GM13977 (cell line): ENCODE results near the gene SLBP.

ENCODE experiments used
- DNase-seq: peaks from one replicate; pipeline ENCODE4 v3.0.0; 2012; ENCODE audit warnings: low spot score
- in situ Hi-C: fragments of 300-500 bp; cut with MboI; formaldehyde crosslinking; loops from one replicate; pipeline ENCODE4 v1.12.0; 2022; ENCODE audit warnings: low sequenced_read_pairs, low pct_unique_long_range_greater_than_20kb, mixed read lengths, inconsistent platforms; ENCODE audit not compliant: unreplicated experiment
- TF ChIP-seq, protein P1 (sequence below): IDR thresholded peaks from 2 replicates; pipeline ENCODE4 v1.5.1; 2012; ENCODE audit warnings: mild to moderate bottlenecking, control low read depth; ENCODE audit not compliant: insufficient read depth; ENCODE audit errors: extremely low read depth, missing control alignments

SLBP gene

GRCh38 chr4:1749370-1749769, 37.3 kb upstream of the SLBP start:
- in situ Hi-C loops, result loop anchor here (25.0 kb wide), 1 partner anchor 438 kb away; no protein-coding TSS in a partner anchor
- no peak for DNase-seq
- TF ChIP-seq, protein P1, sequence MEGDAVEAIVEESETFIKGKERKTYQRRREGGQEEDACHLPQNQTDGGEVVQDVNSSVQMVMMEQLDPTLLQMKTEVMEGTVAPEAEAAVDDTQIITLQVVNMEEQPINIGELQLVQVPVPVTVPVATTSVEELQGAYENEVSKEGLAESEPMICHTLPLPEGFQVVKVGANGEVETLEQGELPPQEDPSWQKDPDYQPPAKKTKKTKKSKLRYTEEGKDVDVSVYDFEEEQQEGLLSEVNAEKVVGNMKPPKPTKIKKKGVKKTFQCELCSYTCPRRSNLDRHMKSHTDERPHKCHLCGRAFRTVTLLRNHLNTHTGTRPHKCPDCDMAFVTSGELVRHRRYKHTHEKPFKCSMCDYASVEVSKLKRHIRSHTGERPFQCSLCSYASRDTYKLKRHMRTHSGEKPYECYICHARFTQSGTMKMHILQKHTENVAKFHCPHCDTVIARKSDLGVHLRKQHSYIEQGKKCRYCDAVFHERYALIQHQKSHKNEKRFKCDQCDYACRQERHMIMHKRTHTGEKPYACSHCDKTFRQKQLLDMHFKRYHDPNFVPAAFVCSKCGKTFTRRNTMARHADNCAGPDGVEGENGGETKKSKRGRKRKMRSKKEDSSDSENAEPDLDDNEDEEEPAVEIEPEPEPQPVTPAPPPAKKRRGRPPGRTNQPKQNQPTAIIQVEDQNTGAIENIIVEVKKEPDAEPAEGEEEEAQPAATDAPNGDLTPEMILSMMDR, result no peak

DNA sequence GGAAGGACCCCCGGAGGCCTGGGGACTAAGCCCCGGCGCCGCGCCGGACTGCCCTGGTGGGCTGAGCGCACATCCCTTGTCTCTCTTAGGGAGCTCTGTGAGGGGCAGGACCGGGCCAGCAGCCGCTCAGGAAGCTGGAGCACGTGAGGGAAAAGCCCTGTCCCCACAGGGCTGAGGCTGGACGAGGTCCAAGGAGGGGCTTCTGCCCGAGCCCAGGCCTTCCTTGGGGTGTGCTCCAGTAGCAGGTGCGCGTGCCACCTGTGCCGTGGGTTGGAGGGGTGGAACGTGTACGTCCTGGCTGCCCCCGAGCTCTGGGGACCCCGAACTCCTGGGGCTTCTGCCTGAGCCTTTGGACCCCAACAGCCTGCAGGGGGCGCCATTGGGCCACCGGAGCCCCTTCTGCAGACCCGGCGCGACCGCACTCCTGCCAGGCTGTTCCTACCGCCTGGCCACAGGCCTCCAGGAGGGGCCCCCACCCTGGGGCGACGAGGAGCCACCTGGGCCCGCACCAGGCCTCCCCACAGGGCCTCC, 36.4 kb upstream of the SLBP start:
- in situ Hi-C loops, result loop anchor here (25.0 kb wide), 1 partner anchor 439 kb away; no protein-coding TSS in a partner anchor
- peak; percentile 96 for DNase-seq

GRCh38 chr4:1747603-1747967, 35.5 kb upstream of the SLBP start:
- in situ Hi-C loops, result loop anchor here (25.0 kb wide), 1 partner anchor 440 kb away; no protein-coding TSS in a partner anchor
- no peak for DNase-seq
- TF ChIP-seq, protein P1, result no peak

More for the DNA sequence above, 36.4 kb upstream of the SLBP start:
- TF ChIP-seq, protein P1, result peak; percentile 88

DNA sequence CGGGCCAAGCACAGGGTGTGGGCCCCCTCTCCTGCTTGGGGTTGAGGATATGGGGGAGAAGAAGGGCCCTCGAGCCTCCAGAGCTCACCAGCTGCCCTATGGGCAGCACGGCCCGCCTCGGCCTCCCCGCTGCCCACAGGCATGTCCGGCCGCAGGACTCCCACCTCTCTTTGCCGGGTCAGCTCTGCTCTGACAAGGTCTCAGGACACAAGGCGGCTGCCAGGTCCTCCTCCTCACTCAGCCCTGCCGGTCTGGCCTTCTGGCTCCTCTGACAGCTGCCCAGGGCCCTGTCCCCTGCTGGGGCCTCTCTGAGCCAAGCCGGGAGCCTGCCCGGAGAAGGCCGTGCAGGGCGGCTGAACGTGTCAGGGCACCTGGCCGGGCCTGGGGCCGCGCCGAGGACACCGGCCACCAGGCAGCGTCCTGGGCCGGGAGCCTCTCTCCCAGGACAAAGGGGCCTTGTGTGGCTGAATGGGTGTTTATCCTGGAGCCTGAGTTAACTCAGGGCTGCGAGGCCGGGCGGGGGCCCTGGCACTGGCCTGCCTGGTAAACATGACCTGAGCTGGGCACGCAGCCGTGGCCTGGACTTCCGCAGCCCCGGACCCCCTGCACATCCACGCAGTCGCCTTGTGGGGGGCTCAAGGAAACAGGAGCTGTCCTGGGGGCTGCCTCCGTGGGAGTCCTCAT, 34.9 kb upstream of the SLBP start:
- TF ChIP-seq, protein P1, result no peak
- in situ Hi-C loops, result loop anchor here (25.0 kb wide), 1 partner anchor 440 kb away; no protein-coding TSS in a partner anchor
- no peak for DNase-seq

- peak; percentile 89 for DNase-seq
- TF ChIP-seq, protein P1, result peak; percentile 86
- in situ Hi-C loops, result loop anchor here (25.0 kb wide), 1 partner anchor 441 kb away; no protein-coding TSS in a partner anchor
Observed at GRCh38 chr4:1746265-1746691, 34.2 kb upstream of the SLBP start.

- TF ChIP-seq, protein P1, result no peak
- DNase-seq, result no peak
- in situ Hi-C loops, result loop anchor here (25.0 kb wide), 1 partner anchor 442 kb away; no protein-coding TSS in a partner anchor
Observed at GRCh38 chr4:1745697-1746096, 33.6 kb upstream of the SLBP start.
